ENCODE results near the gene HTRA2. TPM values are rescaled to one million over a fixed set of nuclear protein-coding genes. Genes with fewer than 3 reads are reported as not detected.

HTRA2 gene
- total and polyA plus RNA-seq, 8 donors, result 8.5 to 24.3 (median 11.3) TPM

- DNase-seq (no peak), ATAC-seq (no peak), FAIRE-seq (no peak)
- Histone ChIP-seq H3K27me3 (no peaks in the 10 kb centered on the region), H3K27ac (no peak overlapping the region), H3K36me3 (no peaks in the 10 kb centered on the region), H3K4me1 (peaks cover 0 to 7% (median 3%) of the 10 kb centered on the region in 3 donors), H3K9me3 (no peaks in the 10 kb centered on the region), H3K4me3 (no peak overlapping the region)
- TF ChIP-seq CTCF (IDR thresholded peaks at IDR 0.05), result no peak
- intact Hi-C loops (cut with DNase I), result no loop called here
- 90% methylated on average over 7 of the region's 7 CpGs for WGBS, 2 donors
Observed at GRCh38 chr2:74550231-74550630, 20.5 kb downstream of the HTRA2 start.

GRCh38 chr2:74551530-74551929, 21.8 kb downstream of the HTRA2 start:
- Histone ChIP-seq H3K27ac (no peak overlapping the region), H3K36me3 (no peaks in the 10 kb centered on the region), H3K9me3 (no peaks in the 10 kb centered on the region), H3K4me3 (no peak overlapping the region), H3K27me3 (no peaks in the 10 kb centered on the region), H3K4me1 (peaks cover 0 to 7% (median 3%) of the 10 kb centered on the region in 3 donors)
- TF ChIP-seq CTCF (IDR thresholded peaks at IDR 0.05), result no peak
- no peak for DNase-seq
- ATAC-seq, result no peak
- no peak for FAIRE-seq
- intact Hi-C loops (cut with DNase I), result no loop called here

GRCh38 chr2:74551942-74552913, 22.5 kb downstream of the HTRA2 start:
- H3K4me3 ChIP-seq, result no peak overlapping the region
- 83 to 85% methylated on average over 21 of the region's 21 CpGs for WGBS, 2 donors
- no peak for TF ChIP-seq CTCF (IDR thresholded peaks at IDR 0.05)
- ATAC-seq (no peak), DNase-seq (peak in 1 of 6 donors; percentile 42), FAIRE-seq (no peak)
- peaks cover 0 to 7% (median 3%) of the 10 kb centered on the region in 3 donors for H3K4me1 ChIP-seq
- no peaks in the 10 kb centered on the region for H3K9me3 ChIP-seq
- H3K27ac ChIP-seq, result no peak overlapping the region
- intact Hi-C loops (cut with DNase I), result no loop called here
- no peaks in the 10 kb centered on the region for H3K27me3 ChIP-seq
- no peaks in the 10 kb centered on the region for H3K36me3 ChIP-seq

- Histone ChIP-seq H3K27me3 (no peaks in the 10 kb centered on the region), H3K36me3 (no peaks in the 10 kb centered on the region), H3K4me1 (peaks cover 0 to 7% (median 3%) of the 10 kb centered on the region in 3 donors), H3K27ac (no peak overlapping the region), H3K9me3 (no peaks in the 10 kb centered on the region), H3K4me3 (peak overlapping the region in 2 of 4 donors; percentile 60 to 93)
- WGBS, 2 donors, result 62 to 63% methylated on average over 27 of the region's 27 CpGs
- no peak for ATAC-seq
- no peak for FAIRE-seq
- peak in 4 of 6 donors; percentile 28 to 78 (median 55) for DNase-seq
- no peak for TF ChIP-seq CTCF (IDR thresholded peaks at IDR 0.05)
- intact Hi-C loops (cut with DNase I), result no loop called here
Observed at GRCh38 chr2:74552914-74553811, 23.4 kb downstream of the HTRA2 start.

Data from pancreas (tissue), 10 donors.